Neural crest cell (in vitro differentiated cells): Measurements from ENCODE around the gene FSD2. TPM values are rescaled to one million over a fixed set of nuclear protein-coding genes. Genes with fewer than 3 reads are reported as not detected.
"Not testable (repeated sequence)": the region's sequence is repeated elsewhere in the genome, so short reads cannot be mapped to it uniquely, and the experiment has no call there.

Experiments
- DNase-seq: peaks from one replicate; pipeline ENCODE4 v3.0.0; 2021; ENCODE audit warnings: low read depth, mixed read lengths, low spot score
- H3K27ac Mint-ChIP-seq: one replicate; pipeline ENCODE4 v1.8.0; 2021; ENCODE audit warnings: mild to moderate bottlenecking, mixed read lengths; ENCODE audit not compliant: unreplicated experiment
- H3K27me3 Mint-ChIP-seq: 2 replicates; pipeline ENCODE4 v1.8.0; 2021; ENCODE audit warnings: low read depth, mild to moderate bottlenecking, mixed read lengths
- H3K36me3 Mint-ChIP-seq: 2 replicates; pipeline ENCODE4 v1.8.0; 2021; ENCODE audit warnings: low read depth, mild to moderate bottlenecking, mixed read lengths
- H3K4me1 Mint-ChIP-seq: 2 replicates; pipeline ENCODE4 v1.8.0; 2021; ENCODE audit warnings: mixed read lengths
- H3K4me3 Mint-ChIP-seq: one replicate; pipeline ENCODE4 v1.8.0; 2021; ENCODE audit warnings: mild to moderate bottlenecking, mixed read lengths
- H3K9me3 Mint-ChIP-seq: 2 replicates; pipeline ENCODE4 v1.8.0; 2021; ENCODE audit warnings: mixed read lengths
- CTCF ChIP-seq: fragments of 200-600 bp; sonication (generic); conservative IDR thresholded peaks from 2 replicates; pipeline ENCODE4 v1.5.0; 2021; ENCODE audit warnings: antibody characterized with exemption, mild to moderate bottlenecking
- total RNA-seq: library from RNA; stranded (reverse); gene quantifications from 2 replicates; pipeline ENCODE4 v1.2.1, GENCODE V29; 2021

FSD2 gene
- total RNA-seq, 1 donor from 2014 or later = not detected

GRCh38 chr15:82771789-82772607, 33.9 kb downstream of the FSD2 start:
- peak overlapping the region; percentile 13 for H3K27ac Mint-ChIP-seq

DNA sequence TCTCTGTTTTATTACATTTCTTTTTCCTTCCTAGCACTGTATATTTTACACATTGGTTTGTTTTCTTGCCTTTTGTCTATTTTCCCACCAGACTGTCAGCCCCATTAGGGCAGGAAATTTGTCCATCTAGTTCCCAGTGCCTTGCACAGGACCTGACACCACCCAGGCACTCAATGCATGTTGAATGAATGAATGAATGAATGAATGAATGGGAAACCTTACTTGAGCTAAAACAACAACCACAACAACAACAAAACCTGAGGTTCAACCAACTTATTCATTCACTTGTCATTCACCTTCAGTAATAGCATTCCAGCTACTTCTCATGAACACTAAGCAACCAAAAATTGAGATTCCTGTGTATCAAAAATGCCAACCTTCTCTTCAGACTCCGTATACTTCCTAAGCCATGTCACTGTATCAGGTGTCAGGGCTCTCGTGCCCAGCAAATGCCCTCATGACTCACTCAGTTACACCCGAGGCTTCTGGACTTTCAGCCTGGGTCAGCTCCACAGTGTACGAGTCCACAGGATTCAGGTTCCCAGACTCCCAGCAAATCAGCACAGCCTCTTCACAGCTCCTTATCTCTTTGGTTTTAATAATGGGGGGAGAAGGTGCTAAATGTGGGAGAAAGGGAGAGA, 37.3 kb downstream of the FSD2 start:
- Mint-ChIP-seq H3K9me3 (no peaks in the 10 kb centered on the region), H3K27me3 (no peaks in the 10 kb centered on the region), H3K4me3 (no peak overlapping the region), H3K4me1 (no peaks in the 10 kb centered on the region), H3K36me3 (no peaks in the 10 kb centered on the region), H3K27ac (no peak overlapping the region)
- DNase-seq = no peak
- no peak for TF ChIP-seq CTCF

More at GRCh38 chr15:82771789-82772607, 33.9 kb downstream of the FSD2 start:
- H3K4me1 Mint-ChIP-seq = no peaks in the 10 kb centered on the region
- no peaks in the 10 kb centered on the region for H3K27me3 Mint-ChIP-seq
- H3K4me3 Mint-ChIP-seq = no peak overlapping the region
- TF ChIP-seq CTCF = no peak
- DNase-seq = no peak
- H3K9me3 Mint-ChIP-seq = peaks cover 6% of the 10 kb centered on the region
- no peaks in the 10 kb centered on the region for H3K36me3 Mint-ChIP-seq

- DNase-seq = no peak
- H3K27ac Mint-ChIP-seq = no peak overlapping the region
- no peaks in the 10 kb centered on the region for H3K27me3 Mint-ChIP-seq
- H3K36me3 Mint-ChIP-seq = no peaks in the 10 kb centered on the region
- no peak for TF ChIP-seq CTCF
- H3K4me1 Mint-ChIP-seq = no peaks in the 10 kb centered on the region
- H3K9me3 Mint-ChIP-seq = no peaks in the 10 kb centered on the region
- H3K4me3 Mint-ChIP-seq = no peak overlapping the region
Observed at GRCh38 chr15:82767163-82767829, 38.6 kb downstream of the FSD2 start.

GRCh38 chr15:82766201-82766600, 39.7 kb downstream of the FSD2 start:
- H3K36me3 Mint-ChIP-seq, H3K4me1 Mint-ChIP-seq, DNase-seq, H3K9me3 Mint-ChIP-seq, H3K27ac Mint-ChIP-seq, H3K27me3 Mint-ChIP-seq, H3K4me3 Mint-ChIP-seq: not testable (repeated sequence)

GRCh38 chr15:82764740-82765139, 41.1 kb downstream of the FSD2 start:
- TF ChIP-seq CTCF = no peak

More at GRCh38 chr15:82764740-82765139, 41.1 kb downstream of the FSD2 start:
- no peaks in the 10 kb centered on the region for H3K4me1 Mint-ChIP-seq
- no peaks in the 10 kb centered on the region for H3K9me3 Mint-ChIP-seq
- no peak overlapping the region for H3K4me3 Mint-ChIP-seq
- no peak overlapping the region for H3K27ac Mint-ChIP-seq
- no peaks in the 10 kb centered on the region for H3K27me3 Mint-ChIP-seq
- H3K36me3 Mint-ChIP-seq = no peaks in the 10 kb centered on the region
- DNase-seq = no peak
